Tibial nerve (tissue), 4 donors: ENCODE measurements around the gene ANKRD30B. TPM values are rescaled to one million over a fixed set of nuclear protein-coding genes. Genes with fewer than 3 reads are reported as not detected.
"Not testable (repeated sequence)": the region's sequence is repeated elsewhere in the genome, so short reads cannot be mapped to it uniquely, and the experiment has no call there.

ENCODE experiments used
- DNase-seq, 2 donors: peaks; one replicate each; pipeline ENCODE4 v3.0.0-alpha.2; 2019; ENCODE audit warnings: low spot score in 2 of 2
- H3K27ac ChIP-seq, 4 donors: fragments of 200-600 bp; sonication (generic) in 3 of 4; one replicate each; pipeline ENCODE4 v1.5.1; 2017 to 2019; ENCODE audit warnings: mild to moderate bottlenecking in 1 of 4
- H3K27me3 ChIP-seq, 2 donors: fragments of 200-600 bp; sonication (generic) in 1 of 2; one replicate each; pipeline versions ENCODE4 v1.5.1 to v1.6.0; 2017 to 2019
- H3K36me3 ChIP-seq, 3 donors: fragments of 200-600 bp; sonication (generic); one replicate each; pipeline ENCODE4 v1.5.1; 2018 to 2019
- H3K4me1 ChIP-seq, 4 donors: fragments of 200-600 bp; sonication (generic) in 3 of 4; one replicate each; pipeline ENCODE4 v1.5.1; 2017 to 2019
- H3K4me3 ChIP-seq, 4 donors: fragments of 200-600 bp; sonication (generic) in 3 of 4; one replicate each; pipeline ENCODE4 v1.5.1; 2017 to 2019; ENCODE audit warnings: mild to moderate bottlenecking in 1 of 4, moderate library complexity in 1 of 4
- H3K9me3 ChIP-seq, 4 donors: fragments of 200-600 bp; sonication (generic) in 3 of 4; one replicate each; pipeline ENCODE4 v1.5.1; 2017 to 2019
- EP300 ChIP-seq, 2 donors: sonication (generic); formaldehyde crosslinking; IDR thresholded peaks; one replicate each; pipeline ENCODE4 v1.6.1; 2017; ENCODE audit warnings: antibody characterized with exemption in 2 of 2, mild to moderate bottlenecking in 1 of 2
- POLR2A ChIP-seq, 2 donors: fragments of 450-650 bp; IDR thresholded peaks; one replicate each; pipeline ENCODE4 v1.6.1; 2017; ENCODE audit warnings: antibody characterized with exemption in 2 of 2, mild to moderate bottlenecking in 2 of 2, moderate library complexity in 2 of 2
- WGBS, 2 donors: methylation state at CpG; one replicate each; pipeline ENCODE4 v1.1.5; 2018; 5-methylcytosine and 5-hydroxymethylcytosine counted together
- total RNA-seq, 4 donors: library from RNA; depleted of rRNA; stranded (reverse); fragments of >200 nt; gene quantifications; one replicate each; pipeline ENCODE4 v1.1.0, GENCODE V29; 2016
- TF ChIP-seq, protein P1 (sequence below), 5 experiments: fragments of 200-600 bp in 3 of 5; fragments of 450-650 bp in 2 of 5; sonication (generic) in 3 of 5; IDR thresholded peaks; one replicate each; pipeline ENCODE4 v1.5.1; 2016 to 2019; ENCODE audit warnings: antibody characterized with exemption in 5 of 5, mild to moderate bottlenecking in 3 of 5, moderate library complexity in 2 of 5

The ANKRD30B gene
- total RNA-seq, 4 donors from 2014 or later, result 3.6 to 17.4 (median 9.2) TPM

DNA sequence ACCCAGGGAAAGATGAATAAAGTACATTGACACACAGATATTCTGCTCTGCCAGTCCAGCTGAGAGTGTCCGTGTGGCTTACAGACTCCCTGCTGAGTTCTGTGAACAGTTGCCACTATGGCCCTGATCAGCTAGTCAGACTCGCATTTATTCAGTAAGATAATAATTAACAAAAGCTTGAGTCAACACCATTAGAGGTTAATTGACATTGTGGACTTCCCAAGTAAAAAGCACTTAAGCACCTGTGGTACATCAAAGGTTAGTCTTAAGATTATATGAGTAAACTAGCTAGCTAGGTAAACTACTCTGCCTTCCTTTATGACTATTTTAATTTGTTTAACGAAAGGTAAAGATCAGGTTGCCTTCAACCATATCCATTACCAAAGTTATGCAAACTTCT, 33.7 kb downstream of the ANKRD30B start:
- Histone ChIP-seq H3K4me1 (no peaks in the 10 kb centered on the region), H3K9me3 (no peaks in the 10 kb centered on the region), H3K4me3 (no peak overlapping the region), H3K27ac (no peak overlapping the region), H3K27me3 (no peaks in the 10 kb centered on the region), H3K36me3 (no peaks in the 10 kb centered on the region)
- 81 to 87% methylated on average over 3 of the region's 3 CpGs for WGBS, 2 donors
- no peak for DNase-seq
- no peak for TF ChIP-seq POLR2A (IDR thresholded peaks at IDR 0.05)
- TF ChIP-seq, protein P1, sequence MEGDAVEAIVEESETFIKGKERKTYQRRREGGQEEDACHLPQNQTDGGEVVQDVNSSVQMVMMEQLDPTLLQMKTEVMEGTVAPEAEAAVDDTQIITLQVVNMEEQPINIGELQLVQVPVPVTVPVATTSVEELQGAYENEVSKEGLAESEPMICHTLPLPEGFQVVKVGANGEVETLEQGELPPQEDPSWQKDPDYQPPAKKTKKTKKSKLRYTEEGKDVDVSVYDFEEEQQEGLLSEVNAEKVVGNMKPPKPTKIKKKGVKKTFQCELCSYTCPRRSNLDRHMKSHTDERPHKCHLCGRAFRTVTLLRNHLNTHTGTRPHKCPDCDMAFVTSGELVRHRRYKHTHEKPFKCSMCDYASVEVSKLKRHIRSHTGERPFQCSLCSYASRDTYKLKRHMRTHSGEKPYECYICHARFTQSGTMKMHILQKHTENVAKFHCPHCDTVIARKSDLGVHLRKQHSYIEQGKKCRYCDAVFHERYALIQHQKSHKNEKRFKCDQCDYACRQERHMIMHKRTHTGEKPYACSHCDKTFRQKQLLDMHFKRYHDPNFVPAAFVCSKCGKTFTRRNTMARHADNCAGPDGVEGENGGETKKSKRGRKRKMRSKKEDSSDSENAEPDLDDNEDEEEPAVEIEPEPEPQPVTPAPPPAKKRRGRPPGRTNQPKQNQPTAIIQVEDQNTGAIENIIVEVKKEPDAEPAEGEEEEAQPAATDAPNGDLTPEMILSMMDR (IDR thresholded peaks at IDR 0.05), result no peak
- TF ChIP-seq EP300 (IDR thresholded peaks at IDR 0.05), result no peak

DNA sequence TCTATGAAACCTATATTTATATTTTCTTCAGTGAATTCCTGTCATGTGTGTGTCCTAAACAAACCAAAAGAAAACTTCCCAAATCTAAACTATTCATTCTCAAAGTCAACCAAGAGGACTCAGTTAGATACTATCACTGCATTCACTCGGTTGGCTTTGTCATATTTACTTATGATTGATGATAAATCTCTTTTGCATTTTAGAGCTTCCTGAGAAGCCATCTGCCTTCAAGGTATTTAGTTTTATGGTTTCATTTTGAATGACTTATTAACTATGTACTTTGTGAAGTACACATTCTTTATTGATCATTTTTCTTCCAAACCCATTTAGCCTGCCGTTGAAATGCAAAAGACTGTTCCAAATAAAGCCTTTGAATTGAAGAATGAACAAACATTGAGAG, 36.2 kb downstream of the ANKRD30B start:
- no peaks in the 10 kb centered on the region for H3K9me3 ChIP-seq
- H3K4me1 ChIP-seq, result no peaks in the 10 kb centered on the region
- H3K27me3 ChIP-seq, result no peaks in the 10 kb centered on the region
- DNase-seq, result no peak
- H3K4me3 ChIP-seq, result no peak overlapping the region
- TF ChIP-seq, protein P1 (IDR thresholded peaks at IDR 0.05), result no peak
- TF ChIP-seq POLR2A (IDR thresholded peaks at IDR 0.05) (no peak), EP300 (IDR thresholded peaks at IDR 0.05) (no peak)
- no peaks in the 10 kb centered on the region for H3K36me3 ChIP-seq
- WGBS, 2 donors, result 78 to 83% methylated on average over 2 of the region's 2 CpGs
- no peak overlapping the region for H3K27ac ChIP-seq

DNA sequence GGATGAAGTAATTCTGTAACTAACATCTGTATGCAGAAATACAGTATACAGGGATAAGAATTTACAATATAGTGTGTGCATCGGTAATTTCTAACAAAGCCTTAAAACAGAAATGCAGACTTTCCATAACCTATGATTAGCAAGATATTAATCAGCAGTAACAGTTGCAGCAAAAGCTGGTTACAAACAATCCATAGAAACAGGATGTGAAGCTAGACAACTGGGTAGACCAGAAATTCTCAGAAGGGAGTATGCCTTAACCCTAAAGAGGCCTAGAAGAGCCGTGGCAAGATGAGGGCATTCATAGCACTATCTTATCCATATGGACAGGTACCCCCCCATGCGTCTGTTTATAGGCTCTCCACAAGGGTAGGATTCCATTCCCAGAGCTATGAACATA, 48.9 kb downstream of the ANKRD30B start:
- H3K27me3 ChIP-seq, H3K27ac ChIP-seq, H3K36me3 ChIP-seq, H3K4me1 ChIP-seq, H3K4me3 ChIP-seq, DNase-seq: not testable (repeated sequence)
- H3K9me3 ChIP-seq, result peaks cover 0 to 16% (median 0%) of the 10 kb centered on the region in 4 donors
- 71 to 77% methylated on average over 3 of the region's 3 CpGs for WGBS, 2 donors

DNA sequence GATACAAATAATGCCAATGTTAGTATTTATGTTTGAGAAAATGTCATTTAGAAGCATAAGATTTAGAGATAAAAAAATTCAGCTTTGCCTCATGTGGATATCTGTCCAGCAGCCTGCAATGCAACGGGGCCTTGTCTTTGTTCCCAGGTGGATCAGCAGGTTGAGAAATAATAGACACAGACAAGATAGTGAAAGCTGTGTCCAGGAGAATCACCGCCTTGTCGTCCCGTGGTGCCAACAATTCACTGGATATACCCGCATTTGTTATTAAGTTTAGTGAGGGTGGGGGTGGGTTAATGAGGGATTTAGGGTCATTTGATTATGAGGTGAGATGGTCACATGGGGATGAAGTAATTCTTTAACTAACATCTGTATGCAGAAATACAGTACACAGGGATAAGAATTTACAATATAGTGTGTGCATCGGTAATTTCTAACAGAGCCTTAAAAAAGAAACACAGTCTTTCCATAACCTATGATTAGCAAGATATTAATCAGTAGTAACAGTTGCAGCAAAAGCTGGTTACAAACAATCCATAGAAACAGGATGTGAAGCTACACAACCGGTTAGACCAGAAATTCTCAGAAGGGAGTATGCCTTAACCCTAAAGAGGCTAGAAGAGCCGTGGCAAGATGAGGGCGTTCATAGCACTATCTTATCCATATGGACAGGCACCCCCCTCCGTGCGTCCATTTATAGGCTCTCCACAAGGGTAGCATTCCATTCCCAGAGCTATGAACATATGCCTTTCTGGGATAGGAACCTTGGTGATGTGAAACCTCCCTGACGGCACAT, 50.2 kb downstream of the ANKRD30B start:
- DNase-seq, result not testable (repeated sequence)

DNA sequence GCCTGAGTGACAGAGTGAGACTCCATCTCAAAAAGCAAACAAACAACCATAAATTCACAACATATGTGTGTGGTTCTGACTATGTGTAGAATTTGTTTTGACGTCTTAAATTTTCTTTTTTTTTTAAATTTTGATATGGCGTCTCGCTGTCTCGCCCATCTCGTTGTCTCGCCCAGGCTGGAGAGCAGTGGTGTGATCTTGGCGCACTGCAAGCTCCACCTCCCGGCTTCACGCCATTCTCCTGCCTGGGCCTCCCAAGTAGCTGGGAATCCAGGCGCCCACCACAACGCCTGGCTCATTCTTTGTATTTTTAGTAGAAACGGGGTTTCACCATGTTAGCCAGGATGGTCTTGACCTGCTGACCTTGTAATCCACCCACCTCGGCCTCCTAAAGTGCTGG, 63.1 kb downstream of the ANKRD30B start:
- not testable (repeated sequence) for H3K9me3 ChIP-seq, DNase-seq, H3K27me3 ChIP-seq, H3K36me3 ChIP-seq, H3K27ac ChIP-seq, H3K4me3 ChIP-seq, H3K4me1 ChIP-seq
- 92 to 93% methylated on average over 13 of the region's 13 CpGs for WGBS, 2 donors

More for the DNA sequence above, 50.2 kb downstream of the ANKRD30B start:
- 88 to 90% methylated on average over 12 of the region's 12 CpGs for WGBS, 2 donors
- not testable (repeated sequence) for H3K4me3 ChIP-seq, H3K36me3 ChIP-seq, H3K27me3 ChIP-seq, H3K27ac ChIP-seq, H3K4me1 ChIP-seq
- H3K9me3 ChIP-seq, result peaks cover 0 to 16% (median 0%) of the 10 kb centered on the region in 4 donors

DNA sequence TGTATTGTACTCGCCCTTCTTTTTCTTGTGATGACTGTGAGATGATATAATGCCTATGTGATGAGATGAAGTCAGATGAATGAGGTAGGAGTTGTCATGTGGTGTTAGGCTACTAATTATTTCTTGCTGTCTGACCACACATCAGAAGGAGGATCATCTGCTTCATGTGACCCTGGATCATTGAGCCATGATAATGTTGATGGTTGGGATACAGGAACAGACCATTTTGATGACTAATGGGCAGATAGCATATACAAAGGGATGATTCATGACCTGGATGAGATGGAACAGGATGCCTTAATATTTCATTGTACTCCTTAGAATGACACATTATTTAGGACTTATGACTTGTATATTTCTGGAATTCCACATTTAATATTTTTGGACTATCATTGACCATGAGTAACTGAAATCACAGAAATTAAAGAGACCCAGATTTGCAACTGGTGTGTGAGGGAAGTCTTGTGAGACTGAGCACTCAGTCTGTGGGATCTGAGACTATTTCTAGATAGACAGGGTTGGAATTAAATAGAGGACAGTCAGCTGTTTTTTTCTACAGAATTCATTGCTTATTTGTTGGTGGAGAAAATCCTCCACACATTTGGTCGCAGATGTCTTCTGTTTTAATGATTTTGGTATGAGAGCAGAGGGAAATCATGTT, 79.1 kb downstream of the ANKRD30B start:
- H3K4me1 ChIP-seq, DNase-seq, H3K36me3 ChIP-seq, H3K4me3 ChIP-seq, H3K27ac ChIP-seq, H3K27me3 ChIP-seq, H3K9me3 ChIP-seq: not testable (repeated sequence)
- 55 to 65% methylated on average over 2 of the region's 2 CpGs for WGBS, 2 donors

DNA sequence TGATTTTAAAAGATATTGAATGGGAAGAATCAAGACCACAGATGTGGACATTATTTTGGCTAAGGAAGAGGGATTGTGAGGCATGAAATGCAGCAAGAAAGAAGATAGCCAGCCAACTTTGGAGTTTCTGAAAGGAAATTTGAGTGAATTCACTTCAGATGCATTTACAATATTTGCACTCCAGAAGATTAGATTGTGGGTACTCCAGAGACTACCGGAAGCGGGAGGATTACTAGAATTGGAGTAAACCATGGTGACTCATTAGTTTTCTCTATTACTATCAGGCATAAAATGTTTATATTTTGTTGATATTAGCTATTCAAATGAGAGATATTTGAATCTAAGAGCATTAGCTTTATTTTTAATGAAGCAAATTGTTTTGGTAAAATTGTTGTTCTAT, 93.6 kb downstream of the ANKRD30B start:
- WGBS, 2 donors, result 89 to 95% methylated on average over 2 of the region's 2 CpGs
- not testable (repeated sequence) for DNase-seq, H3K27me3 ChIP-seq, H3K4me1 ChIP-seq, H3K27ac ChIP-seq, H3K4me3 ChIP-seq, H3K36me3 ChIP-seq, H3K9me3 ChIP-seq

DNA sequence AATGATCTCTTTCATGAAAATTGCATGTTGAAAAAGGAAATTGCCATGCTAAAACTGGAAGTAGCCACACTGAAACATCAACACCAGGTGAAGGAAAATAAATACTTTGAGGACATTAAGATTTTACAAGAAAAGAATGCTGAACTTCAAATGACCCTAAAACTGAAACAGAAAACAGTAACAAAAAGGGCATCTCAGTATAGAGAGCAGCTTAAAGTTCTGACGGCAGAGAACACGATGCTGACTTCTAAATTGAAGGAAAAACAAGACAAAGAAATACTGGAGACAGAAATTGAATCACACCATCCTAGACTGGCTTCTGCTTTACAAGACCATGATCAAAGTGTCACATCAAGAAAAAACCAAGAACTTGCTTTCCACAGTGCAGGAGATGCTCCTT, 103.6 kb downstream of the ANKRD30B start:
- H3K27me3 ChIP-seq, H3K27ac ChIP-seq, H3K4me3 ChIP-seq, H3K36me3 ChIP-seq, DNase-seq, H3K9me3 ChIP-seq, H3K4me1 ChIP-seq: not testable (repeated sequence)
- 67 to 82% methylated on average over 2 of the region's 2 CpGs for WGBS, 2 donors

DNA sequence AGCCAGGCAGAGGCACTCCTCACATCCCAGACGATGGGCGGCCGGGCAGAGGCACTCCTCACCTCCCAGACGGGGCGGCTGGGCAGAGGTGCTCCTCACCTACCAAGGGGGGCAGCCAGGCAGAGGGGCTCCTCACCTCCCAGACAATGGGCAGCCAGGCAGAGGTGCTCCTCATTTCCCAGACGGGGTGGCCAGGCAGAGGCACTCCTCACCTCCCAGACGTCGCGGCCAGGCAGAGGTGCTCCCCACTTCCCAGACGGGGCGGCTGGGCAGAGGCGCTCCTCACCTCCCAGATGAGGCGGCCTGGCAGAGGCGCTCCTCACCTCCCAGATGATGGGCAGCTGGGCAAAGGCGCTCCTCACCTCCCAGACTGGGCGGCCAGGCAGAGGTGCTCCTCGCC, 107.7 kb downstream of the ANKRD30B start:
- H3K9me3 ChIP-seq, H3K4me3 ChIP-seq, H3K36me3 ChIP-seq, H3K27me3 ChIP-seq, DNase-seq, H3K4me1 ChIP-seq, H3K27ac ChIP-seq: not testable (repeated sequence)
- 96% methylated on average over 11 of the region's 17 CpGs; no CpG with 5 or more reads in 1 of the 2 donors for WGBS, 2 donors

DNA sequence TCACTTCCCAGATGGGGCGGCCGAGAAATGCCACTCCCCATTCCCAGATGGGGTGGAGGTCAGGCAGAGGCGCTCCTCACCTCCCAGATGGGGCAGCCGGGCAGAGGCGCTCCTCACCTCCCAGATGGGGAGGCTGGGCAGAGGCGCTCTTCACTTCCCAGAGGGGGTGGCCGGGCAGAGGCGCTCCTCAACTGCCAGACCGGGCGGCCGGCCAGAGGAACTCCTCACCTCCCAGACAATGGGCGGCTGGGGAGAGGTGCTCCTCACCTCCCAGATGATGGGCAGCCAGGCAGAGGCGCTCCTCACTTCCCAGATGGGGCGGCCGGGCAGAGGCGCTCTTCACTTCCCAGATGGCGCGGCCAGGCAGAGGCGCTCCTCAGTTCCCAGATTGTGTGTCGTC, 108.3 kb downstream of the ANKRD30B start:
- WGBS, 2 donors, result 100% methylated on average over 7 of the region's 20 CpGs; no CpG with 5 or more reads in 1 of the 2 donors
- H3K9me3 ChIP-seq, H3K27me3 ChIP-seq, H3K27ac ChIP-seq, H3K4me1 ChIP-seq, H3K4me3 ChIP-seq, DNase-seq, H3K36me3 ChIP-seq: not testable (repeated sequence)

DNA sequence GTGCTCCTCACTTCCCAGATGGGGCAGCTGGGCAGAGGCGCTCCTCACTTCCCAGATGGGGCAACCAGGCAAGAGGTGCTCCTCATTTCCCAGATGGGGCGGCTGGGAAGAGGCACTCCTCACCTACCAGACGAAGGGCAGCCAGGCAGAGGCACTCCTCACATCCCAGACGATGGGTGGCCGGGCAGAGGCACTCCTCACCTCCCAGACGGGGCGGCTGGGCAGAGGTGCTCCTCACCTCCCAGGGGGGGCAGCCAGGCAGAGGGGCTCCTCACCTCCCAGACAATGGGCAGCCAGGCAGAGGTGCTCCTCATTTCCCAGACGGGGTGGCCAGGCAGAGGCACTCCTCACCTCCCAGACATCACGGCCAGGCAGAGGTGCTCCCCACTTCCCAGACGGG, 110.5 kb downstream of the ANKRD30B start:
- not testable (repeated sequence) for H3K4me1 ChIP-seq, DNase-seq, H3K9me3 ChIP-seq, H3K4me3 ChIP-seq, H3K27ac ChIP-seq, H3K27me3 ChIP-seq, H3K36me3 ChIP-seq
- WGBS, 2 donors, result no CpG with 5 or more reads among the region's 10 CpGs
